Mammary epithelial cell (primary cell): Measurements from ENCODE around the gene SPDYE17.
"Not testable (repeated sequence)": the region's sequence is repeated elsewhere in the genome, so short reads cannot be mapped to it uniquely, and the experiment has no call there.

ENCODE experiments used
- CTCF ChIP-seq, 2 donors: IDR thresholded peaks in 1 of 2; conservative IDR thresholded peaks in 1 of 2; 2 replicates each; pipeline ENCODE4 v1.5.1; 2011 to 2012; ENCODE audit warnings: inconsistent platforms in 2 of 2, low read length in 2 of 2, mild to moderate bottlenecking in 2 of 2, control low read depth in 1 of 2, low read depth in 1 of 2; ENCODE audit not compliant: insufficient read depth in 1 of 2; ENCODE audit errors: extremely low read depth in 1 of 2
- EZH2 ChIP-seq: IDR thresholded peaks from 2 replicates; pipeline ENCODE4 v1.6.1; 2012; ENCODE audit warnings: low read length, inconsistent platforms, borderline replicate concordance

- TF ChIP-seq CTCF (conservative IDR thresholded peaks at IDR 0.05 in 1 of 2, IDR thresholded peaks at IDR 0.05 in 1 of 2; ENCODE audit: extremely low read depth in 1 of 2, insufficient read depth in 1 of 2, low read depth in 1 of 2, low read length in 2 of 2); EZH2: not testable (repeated sequence)
These were observed 48.1 kb upstream of the SPDYE17 start for GRCh38 chr7:77080236-77080635.
